ACHN (cell line): ENCODE measurements around the gene GSTA1.
"Not testable (repeated sequence)": the region's sequence is repeated elsewhere in the genome, so short reads cannot be mapped to it uniquely, and the experiment has no call there.

Source experiments
- DNase-seq: peaks from one replicate; pipeline ENCODE4 v3.0.0-alpha.2; 2015
- in situ Hi-C: cut with HindIII; loops from 2 replicates; pipeline ENCODE4 v1.10.0; 2017; ENCODE audit warnings: low sequenced_read_pairs, low pct_ligation_motif_present, low pct_unique_long_range_greater_than_20kb

GSTA1 gene

GRCh38 chr6:52767658-52768057, 36.0 kb downstream of the GSTA1 start:
- DNase-seq, in situ Hi-C loops: not testable (repeated sequence)

GRCh38 chr6:52763322-52763916, 40.2 kb downstream of the GSTA1 start, which contains the start of gene GSTA2:
Gene GSTA2, minus strand, starts transcription at chr6:52763475. Its CDS starts 5,528 bp downstream, at chr6:52757947.
- in situ Hi-C loops, DNase-seq: not testable (repeated sequence)

- DNase-seq, in situ Hi-C loops: not testable (repeated sequence)
These were observed 41.7 kb downstream of the GSTA1 start for GRCh38 chr6:52761673-52762491.

GRCh38 chr6:52760105-52760765, 43.4 kb downstream of the GSTA1 start:
- no peak for DNase-seq
- in situ Hi-C loops, result no loop called here

- no peak for DNase-seq
- in situ Hi-C loops, result no loop called here
These were observed 44.5 kb downstream of the GSTA1 start for GRCh38 chr6:52759085-52759484.

- in situ Hi-C loops, DNase-seq: not testable (repeated sequence)
These were observed 45.8 kb downstream of the GSTA1 start for GRCh38 chr6:52757651-52758338.

- no peak for DNase-seq
- in situ Hi-C loops, result no loop called here
These were observed 49.2 kb downstream of the GSTA1 start for GRCh38 chr6:52754443-52754842.

- DNase-seq, in situ Hi-C loops: not testable (repeated sequence)
These were observed 50.5 kb downstream of the GSTA1 start for GRCh38 chr6:52753137-52753536.

- in situ Hi-C loops, result no loop called here
- no peak for DNase-seq
These were observed 51.3 kb downstream of the GSTA1 start for GRCh38 chr6:52752310-52752709.

GRCh38 chr6:52749556-52750152, 54.0 kb downstream of the GSTA1 start:
- in situ Hi-C loops, result no loop called here

GRCh38 chr6:52747301-52747700, 56.3 kb downstream of the GSTA1 start:
- DNase-seq, in situ Hi-C loops: not testable (repeated sequence)

More at GRCh38 chr6:52749556-52750152, 54.0 kb downstream of the GSTA1 start:
- no peak for DNase-seq

- no peak for DNase-seq
- in situ Hi-C loops, result no loop called here
These were observed 57.4 kb downstream of the GSTA1 start for GRCh38 chr6:52746213-52746612.

- in situ Hi-C loops, result no loop called here
- DNase-seq, result no peak
These were observed 57.8 kb downstream of the GSTA1 start for GRCh38 chr6:52745764-52746201.

GRCh38 chr6:52741872-52742271, 61.7 kb downstream of the GSTA1 start:
- DNase-seq, result no peak
- in situ Hi-C loops, result no loop called here
